ENCODE measurements around the gene RUVBL2. TPM values are rescaled to one million over a fixed set of nuclear protein-coding genes. Genes with fewer than 3 reads are reported as not detected.

Gene RUVBL2
- total RNA-seq, 1 experiment from 2014 or later: 270 TPM

DNA sequence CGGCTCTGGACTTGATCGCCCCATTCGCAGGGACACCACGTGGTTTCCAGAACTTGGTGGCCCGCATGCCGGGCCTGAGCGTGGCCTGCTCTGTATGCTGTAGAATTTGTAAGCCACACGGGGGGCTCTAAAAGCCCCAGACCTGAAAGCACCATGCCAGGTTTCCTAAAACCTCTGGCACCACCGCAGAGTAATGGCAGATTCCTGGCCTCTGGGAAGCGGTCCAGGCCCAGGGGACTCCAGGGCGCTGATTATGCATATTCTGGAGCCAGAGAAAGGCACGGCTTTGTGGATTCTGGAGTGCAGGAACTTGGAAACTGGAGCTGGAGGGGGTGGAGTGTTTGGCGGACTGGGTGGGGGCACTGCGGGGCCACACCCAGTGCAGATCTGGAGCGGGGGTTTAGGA, 24.9 kb upstream of the RUVBL2 start:
- Histone ChIP-seq H3K79me2 (ENCODE audit: insufficient read depth, low read length) (peaks cover 16% of the 10 kb centered on the region), H3K9me3 (ENCODE audit: control insufficient read depth in 1 of 2, insufficient read depth in 1 of 2, low read depth in 1 of 2, low read length in 2 of 2) (no peaks in the 10 kb centered on the region), H4K20me1 (ENCODE audit: insufficient read depth) (peaks cover 9% of the 10 kb centered on the region; the same call in 1 of the 2 replicates), H3K4me3 (replicated peaks in 1 of 2; ENCODE audit: low read depth in 1 of 2, low read length in 2 of 2) (no peak overlapping the region), H3K4me1 (ENCODE audit: control insufficient read depth in 1 of 2, insufficient read depth in 2 of 2, low read length in 2 of 2) (peaks cover 10 to 34% of the 10 kb centered on the region in 2 experiments), H3K9ac (ENCODE audit: low read length) (no peak overlapping the region), H2AFZ (ENCODE audit: low read depth, low read length, poor library complexity, severe bottlenecking) (no peak overlapping the region), H3K36me3 (ENCODE audit: control insufficient read depth in 1 of 2, insufficient read depth in 2 of 2, low read length in 2 of 2) (peaks cover 10 to 29% of the 10 kb centered on the region in 2 experiments; a peak in 3 of 4 replicates), H3K27me3 (ENCODE audit: insufficient read depth, low read length) (no peaks in the 10 kb centered on the region), H3K27ac (ENCODE audit: low read depth, low read length) (peak overlapping the region; percentile 18; the same call in 1 of the 2 replicates), H3K9me2 (ENCODE audit: insufficient read depth) (no peaks in the 10 kb centered on the region), H3K4me2 (ENCODE audit: low read length) (no peak overlapping the region)
- no peak for ATAC-seq
- intact Hi-C loops (cut with micrococcal nuclease): loop anchor here (5.0 kb wide), 1 partner anchor 97 kb away; the partner anchor contains the start of gene PPP1R15A
- ChIA-PET CTCF (no interaction called here), POLR2A (interaction anchor here (0.6 kb wide), 1 partner anchor 350 kb away, joined by 3 read pairs; the partner anchor contains the start of gene RPL18), RAD21 (ENCODE audit: low non-redundant PET in 1 of 2, low total read pairs in 2 of 2, uncharacterized antibody in 2 of 2, unreplicated experiment in 2 of 2) (no interaction called here)
- TF ChIP-seq ELF1 (IDR thresholded peaks at IDR 0.05; ENCODE audit: borderline replicate concordance, low read depth) (no peak), FOSL1 (IDR thresholded peaks at IDR 0.05; ENCODE audit: low read depth) (no peak), CEBPB (IDR thresholded peaks at IDR 0.05; ENCODE audit: low read depth) (no peak), ZFX (IDR thresholded peaks at IDR 0.05) (no peak), JUND (IDR thresholded peaks at IDR 0.05) (no peak), POLR2AphosphoS5 (IDR thresholded peaks at IDR 0.05; ENCODE audit: low read depth, low read length) (no peak), SIN3A (IDR thresholded peaks at IDR 0.05; ENCODE audit: low read depth) (no peak), SRF (IDR thresholded peaks at IDR 0.05; ENCODE audit: low read depth) (no peak), RAD21 (IDR thresholded peaks at IDR 0.05; ENCODE audit: low read depth) (no peak), ZNF274 (IDR thresholded peaks at IDR 0.05; ENCODE audit: low read depth, low read length) (no peak), EZH2 (IDR thresholded peaks at IDR 0.05) (no peak), POLR2A (IDR thresholded peaks at IDR 0.05; ENCODE audit: borderline replicate concordance, extremely low read depth, insufficient read depth, insufficient read length) (no peak), SP1 (IDR thresholded peaks at IDR 0.05; ENCODE audit: low read depth) (no peak), YY1 (IDR thresholded peaks at IDR 0.05; ENCODE audit: extremely low read depth, insufficient replicate concordance, low read depth, low read length) (no peak), EGR1 (IDR thresholded peaks at IDR 0.05; ENCODE audit: low read depth) (no peak), TCF7L2 (IDR thresholded peaks at IDR 0.05; ENCODE audit: borderline replicate concordance, extremely low read depth, insufficient read depth, insufficient read length) (no peak)
- TF ChIP-seq, protein P1, sequence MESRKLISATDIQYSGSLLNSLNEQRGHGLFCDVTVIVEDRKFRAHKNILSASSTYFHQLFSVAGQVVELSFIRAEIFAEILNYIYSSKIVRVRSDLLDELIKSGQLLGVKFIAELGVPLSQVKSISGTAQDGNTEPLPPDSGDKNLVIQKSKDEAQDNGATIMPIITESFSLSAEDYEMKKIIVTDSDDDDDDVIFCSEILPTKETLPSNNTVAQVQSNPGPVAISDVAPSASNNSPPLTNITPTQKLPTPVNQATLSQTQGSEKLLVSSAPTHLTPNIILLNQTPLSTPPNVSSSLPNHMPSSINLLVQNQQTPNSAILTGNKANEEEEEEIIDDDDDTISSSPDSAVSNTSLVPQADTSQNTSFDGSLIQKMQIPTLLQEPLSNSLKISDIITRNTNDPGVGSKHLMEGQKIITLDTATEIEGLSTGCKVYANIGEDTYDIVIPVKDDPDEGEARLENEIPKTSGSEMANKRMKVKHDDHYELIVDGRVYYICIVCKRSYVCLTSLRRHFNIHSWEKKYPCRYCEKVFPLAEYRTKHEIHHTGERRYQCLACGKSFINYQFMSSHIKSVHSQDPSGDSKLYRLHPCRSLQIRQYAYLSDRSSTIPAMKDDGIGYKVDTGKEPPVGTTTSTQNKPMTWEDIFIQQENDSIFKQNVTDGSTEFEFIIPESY (IDR thresholded peaks at IDR 0.05; ENCODE audit: extremely low read depth, insufficient replicate concordance, low read length): no peak
- TF ChIP-seq, protein P2, sequence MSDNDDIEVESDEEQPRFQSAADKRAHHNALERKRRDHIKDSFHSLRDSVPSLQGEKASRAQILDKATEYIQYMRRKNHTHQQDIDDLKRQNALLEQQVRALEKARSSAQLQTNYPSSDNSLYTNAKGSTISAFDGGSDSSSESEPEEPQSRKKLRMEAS (IDR thresholded peaks at IDR 0.05): no peak
- TF ChIP-seq, protein P3, sequence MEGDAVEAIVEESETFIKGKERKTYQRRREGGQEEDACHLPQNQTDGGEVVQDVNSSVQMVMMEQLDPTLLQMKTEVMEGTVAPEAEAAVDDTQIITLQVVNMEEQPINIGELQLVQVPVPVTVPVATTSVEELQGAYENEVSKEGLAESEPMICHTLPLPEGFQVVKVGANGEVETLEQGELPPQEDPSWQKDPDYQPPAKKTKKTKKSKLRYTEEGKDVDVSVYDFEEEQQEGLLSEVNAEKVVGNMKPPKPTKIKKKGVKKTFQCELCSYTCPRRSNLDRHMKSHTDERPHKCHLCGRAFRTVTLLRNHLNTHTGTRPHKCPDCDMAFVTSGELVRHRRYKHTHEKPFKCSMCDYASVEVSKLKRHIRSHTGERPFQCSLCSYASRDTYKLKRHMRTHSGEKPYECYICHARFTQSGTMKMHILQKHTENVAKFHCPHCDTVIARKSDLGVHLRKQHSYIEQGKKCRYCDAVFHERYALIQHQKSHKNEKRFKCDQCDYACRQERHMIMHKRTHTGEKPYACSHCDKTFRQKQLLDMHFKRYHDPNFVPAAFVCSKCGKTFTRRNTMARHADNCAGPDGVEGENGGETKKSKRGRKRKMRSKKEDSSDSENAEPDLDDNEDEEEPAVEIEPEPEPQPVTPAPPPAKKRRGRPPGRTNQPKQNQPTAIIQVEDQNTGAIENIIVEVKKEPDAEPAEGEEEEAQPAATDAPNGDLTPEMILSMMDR (IDR thresholded peaks at IDR 0.05 in 2 of 3, conservative IDR thresholded peaks at IDR 0.05 in 1 of 3; ENCODE audit: borderline replicate concordance in 1 of 3, insufficient read depth in 1 of 3, low read depth in 2 of 3, low read length in 2 of 3): no peak
- TF ChIP-seq, protein P4, sequence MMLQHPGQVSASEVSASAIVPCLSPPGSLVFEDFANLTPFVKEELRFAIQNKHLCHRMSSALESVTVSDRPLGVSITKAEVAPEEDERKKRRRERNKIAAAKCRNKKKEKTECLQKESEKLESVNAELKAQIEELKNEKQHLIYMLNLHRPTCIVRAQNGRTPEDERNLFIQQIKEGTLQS (IDR thresholded peaks at IDR 0.05): no peak
- no peak for DNase-seq (ENCODE audit: low read depth, low spot score)
- no TSS peak for BruUV-seq (replicated peaks)
